ENCODE measurements around the gene AP2B1. TPM values are rescaled to one million over a fixed set of nuclear protein-coding genes. Genes with fewer than 3 reads are reported as not detected.

Gene AP2B1
- total RNA-seq, 1 experiment from 2014 or later = 130 TPM

- DNase-seq (ENCODE audit: low read depth) = no peak
Measured at GRCh38 chr17:35768797-35769196, 181.7 kb downstream of the AP2B1 start.

GRCh38 chr17:35769895-35770486, 182.9 kb downstream of the AP2B1 start:
- no peak for DNase-seq (ENCODE audit: low read depth)

- DNase-seq (ENCODE audit: low read depth) = no peak
Measured at GRCh38 chr17:35773129-35773528, 186.0 kb downstream of the AP2B1 start.

- DNase-seq (ENCODE audit: low read depth) = no peak
Measured at GRCh38 chr17:35773679-35774425, 186.7 kb downstream of the AP2B1 start.

GRCh38 chr17:35774499-35774898, 187.4 kb downstream of the AP2B1 start:
- DNase-seq (ENCODE audit: low read depth) = peak; percentile 38

- no peak for DNase-seq (ENCODE audit: low read depth)
Measured at GRCh38 chr17:35775039-35775438, 187.9 kb downstream of the AP2B1 start.

GRCh38 chr17:35775583-35775982, 188.5 kb downstream of the AP2B1 start:
- no peak for DNase-seq (ENCODE audit: low read depth)

Small RNAs within 50 kb of the gene (small RNA-seq; reads per million reads assigned to genes)
- gene AC004134.1 = not detected
- gene AC015911.1 = not detected
- 36.2 reads per million, percentile 94 among the genes with 10 or more reads in this experiment for gene SNORD7

Other genes starting within 250 kb of the AP2B1 start
- gene SLFN11, start 213.7 kb upstream of the AP2B1 start, total RNA-seq (2014; rRNA removed; shearing (Covaris generic)) = 16.0 and 18.5 TPM in 2 replicates
- gene SLFN12, start 154.8 kb upstream of the AP2B1 start, total RNA-seq (2014; rRNA removed; shearing (Covaris generic)) = 7.7 and 13.3 TPM in 2 replicates
- gene SLFN13, start 138.6 kb upstream of the AP2B1 start, total RNA-seq (2014; rRNA removed; shearing (Covaris generic)) = 0.43 and 0.80 TPM in 2 replicates
- gene SLFN12L, start 49.6 kb upstream of the AP2B1 start, total RNA-seq (2014; rRNA removed; shearing (Covaris generic)) = not detected in 2 replicates
- gene SLFN14, start 26.5 kb upstream of the AP2B1 start, total RNA-seq (2014; rRNA removed; shearing (Covaris generic)) = not detected in 2 replicates
- 8.8 and 9.9 TPM in 2 replicates for gene PEX12, start 8.8 kb upstream of the AP2B1 start, total RNA-seq (2014; rRNA removed; shearing (Covaris generic))
- gene RASL10B, start 144.3 kb downstream of the AP2B1 start, total RNA-seq (2014; rRNA removed; shearing (Covaris generic)) = 6.8 and 7.6 TPM in 2 replicates
- 0.05 TPM in 1 of 2 replicates, not detected in the other for gene GAS2L2, start 165.9 kb downstream of the AP2B1 start, total RNA-seq (2014; rRNA removed; shearing (Covaris generic))
- not detected in 2 replicates for gene C17orf50, start 173.6 kb downstream of the AP2B1 start, total RNA-seq (2014; rRNA removed; shearing (Covaris generic))
- gene MMP28, start 208.3 kb downstream of the AP2B1 start, total RNA-seq (2014; rRNA removed; shearing (Covaris generic)) = 0.13 and 0.18 TPM in 2 replicates
- 27.5 and 41.3 TPM in 2 replicates for gene TAF15, start 222.2 kb downstream of the AP2B1 start, total RNA-seq (2014; rRNA removed; shearing (Covaris generic))

Data from HT1080 (cell line).